Astrocyte of the spinal cord (primary cell): ENCODE results near the gene TPSB2.

Source experiments
- DNase-seq: peaks from one replicate; pipeline ENCODE4 v3.0.0; 2011; ENCODE audit warnings: low read depth, low spot score
- H3K4me3 ChIP-seq: 2 replicates; pipeline ENCODE4 v1.5.1; 2011; ENCODE audit warnings: low read depth, mild to moderate bottlenecking, low read length, moderate library complexity
- CTCF ChIP-seq: IDR thresholded peaks from 2 replicates; pipeline ENCODE4 v1.5.1; 2012; ENCODE audit warnings: low read depth, mild to moderate bottlenecking, low read length, inconsistent platforms
- in situ Hi-C: cut with HindIII; loops from 2 replicates; pipeline ENCODE4 v1.10.0; 2017; ENCODE audit warnings: low sequenced_read_pairs

The TPSB2 gene

GRCh38 chr16:1216681-1217400, 13.1 kb downstream of the TPSB2 start:
- no peak overlapping the region for H3K4me3 ChIP-seq
- TF ChIP-seq CTCF, result no peak
- DNase-seq, result no peak
- in situ Hi-C loops, result no loop called here

GRCh38 chr16:1216296-1216619, 13.7 kb downstream of the TPSB2 start:
- no peak for TF ChIP-seq CTCF
- DNase-seq, result no peak
- no peak overlapping the region for H3K4me3 ChIP-seq
- in situ Hi-C loops, result no loop called here

GRCh38 chr16:1215574-1216295, 14.2 kb downstream of the TPSB2 start:
- H3K4me3 ChIP-seq, result no peak overlapping the region
- no peak for DNase-seq
- in situ Hi-C loops, result no loop called here
- TF ChIP-seq CTCF, result no peak

- TF ChIP-seq CTCF, result no peak
- DNase-seq, result no peak
- H3K4me3 ChIP-seq, result no peak overlapping the region
- in situ Hi-C loops, result no loop called here
Measured at GRCh38 chr16:1214719-1215118, 15.3 kb downstream of the TPSB2 start.

- H3K4me3 ChIP-seq, result no peak overlapping the region
- in situ Hi-C loops, result no loop called here
- no peak for DNase-seq
- no peak for TF ChIP-seq CTCF
Measured at GRCh38 chr16:1213796-1214372, 16.1 kb downstream of the TPSB2 start.

GRCh38 chr16:1213231-1213630, 16.8 kb downstream of the TPSB2 start:
- TF ChIP-seq CTCF, result no peak

More at GRCh38 chr16:1213231-1213630, 16.8 kb downstream of the TPSB2 start:
- no peak overlapping the region for H3K4me3 ChIP-seq
- in situ Hi-C loops, result no loop called here
- DNase-seq, result no peak
